Epithelial cell of esophagus (primary cell): ENCODE measurements around the gene EBPL.

Source experiments
- DNase-seq: peaks from one replicate; pipeline ENCODE4 v3.0.0; 2010; ENCODE audit warnings: low read depth
- H3K4me3 ChIP-seq: 2 replicates; pipeline ENCODE4 v1.5.1; 2011; ENCODE audit warnings: mild to moderate bottlenecking, low read length, control low read depth
- CTCF ChIP-seq: IDR thresholded peaks from 2 replicates; pipeline ENCODE4 v1.5.1; 2011; ENCODE audit warnings: low read depth, mild to moderate bottlenecking, low read length, control low read depth, inconsistent platforms; ENCODE audit not compliant: insufficient read depth; ENCODE audit errors: missing control alignments

The EBPL gene

GRCh38 chr13:49646688-49647087, 44.6 kb downstream of the EBPL start:
- H3K4me3 ChIP-seq, result no peak overlapping the region
- DNase-seq, result no peak
- no peak for TF ChIP-seq CTCF

GRCh38 chr13:49645451-49645850, 45.8 kb downstream of the EBPL start:
- no peak for DNase-seq
- no peak overlapping the region for H3K4me3 ChIP-seq
- no peak for TF ChIP-seq CTCF

GRCh38 chr13:49643035-49643646, 48.1 kb downstream of the EBPL start:
- DNase-seq, result no peak
- no peak overlapping the region for H3K4me3 ChIP-seq
- TF ChIP-seq CTCF, result no peak

GRCh38 chr13:49641801-49642291, 49.4 kb downstream of the EBPL start:
- TF ChIP-seq CTCF, result no peak
- no peak overlapping the region for H3K4me3 ChIP-seq
- peak; percentile 80 for DNase-seq

- TF ChIP-seq CTCF, result no peak
- no peak overlapping the region for H3K4me3 ChIP-seq
- DNase-seq, result no peak
Measured at GRCh38 chr13:49638744-49639072, 52.6 kb downstream of the EBPL start.

- no peak for TF ChIP-seq CTCF
- no peak overlapping the region for H3K4me3 ChIP-seq
- DNase-seq, result peak; percentile 60
Measured at GRCh38 chr13:49638030-49638743, 53.1 kb downstream of the EBPL start.

- no peak for TF ChIP-seq CTCF
Measured at GRCh38 chr13:49636705-49637104, 54.6 kb downstream of the EBPL start.

More at GRCh38 chr13:49636705-49637104, 54.6 kb downstream of the EBPL start:
- no peak overlapping the region for H3K4me3 ChIP-seq
- no peak for DNase-seq
